GM19099 (cell line): ENCODE results near the gene NR1D2.

ENCODE experiments used
- POLR2A ChIP-seq: IDR thresholded peaks from 3 replicates; pipeline ENCODE4 v1.6.1; 2011; ENCODE audit warnings: low read depth; ENCODE audit not compliant: insufficient read length; ENCODE audit errors: extremely low read depth

Gene NR1D2

DNA sequence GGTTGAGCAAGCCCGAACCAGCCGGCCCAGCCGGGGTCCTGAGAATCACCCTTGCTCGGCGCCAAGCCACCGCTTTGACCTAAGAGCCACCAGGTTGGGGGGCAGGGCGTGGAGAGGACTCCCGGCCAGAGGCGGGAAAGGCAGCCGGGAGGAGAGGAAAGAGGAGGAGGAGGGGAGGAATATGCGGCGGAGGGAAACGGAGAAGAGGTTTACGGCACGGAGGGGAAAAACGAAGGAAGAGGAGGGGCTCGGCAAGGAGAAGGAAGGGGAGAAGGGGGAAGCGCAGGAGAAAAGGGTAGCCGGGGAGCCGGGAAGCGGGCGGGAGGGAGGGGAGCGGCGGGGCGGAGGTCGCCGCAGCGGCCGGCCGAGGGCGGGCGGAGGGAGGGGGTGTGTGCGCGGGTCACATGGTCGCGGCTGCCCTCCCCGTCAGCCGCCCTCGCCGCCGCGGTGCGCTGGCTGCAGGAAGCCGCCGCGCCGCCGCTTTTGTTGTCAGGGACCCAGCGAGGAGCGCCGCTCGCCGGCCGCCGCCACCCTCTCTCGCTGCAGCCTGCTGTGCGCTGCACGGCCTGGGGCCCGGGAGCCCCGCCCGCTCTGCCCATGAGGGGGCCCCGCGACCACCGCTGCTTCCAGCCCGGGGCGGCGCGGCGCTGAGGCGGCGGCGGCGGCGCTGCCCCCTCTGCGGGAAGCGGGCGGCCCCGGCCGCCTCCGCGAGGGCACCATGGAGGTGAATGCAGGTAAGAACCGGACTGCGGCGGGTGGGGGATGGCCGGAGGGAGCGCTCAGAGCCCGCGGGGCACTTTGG is at the start of gene NR1D2:
TSS of gene NR1D2 (plus strand) at position 426 of the 802 bp plus-strand sequence. CDS start at position 719, 293 bp downstream.
- TF ChIP-seq POLR2A: peak; percentile 33

DNA sequence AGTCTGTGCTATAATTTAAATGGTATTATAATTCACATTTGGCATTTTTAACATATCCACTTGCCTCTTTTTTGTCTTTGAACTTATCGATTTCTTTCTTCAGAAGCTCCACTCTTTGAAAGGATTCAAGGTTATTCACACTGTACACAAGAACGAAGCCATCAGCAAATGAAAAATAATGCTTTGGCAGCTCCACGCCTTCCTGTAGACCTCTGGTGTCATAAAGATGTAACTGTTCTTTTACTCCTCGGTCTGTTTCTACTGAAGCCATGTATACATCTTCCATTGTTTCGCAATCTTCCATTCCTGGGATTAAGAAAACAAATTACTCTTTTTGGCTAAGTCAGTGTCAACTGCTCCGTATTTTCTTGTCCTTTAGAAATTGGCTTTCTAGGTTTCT is 44.3 kb upstream of the NR1D2 start:
- no peak for TF ChIP-seq POLR2A

DNA sequence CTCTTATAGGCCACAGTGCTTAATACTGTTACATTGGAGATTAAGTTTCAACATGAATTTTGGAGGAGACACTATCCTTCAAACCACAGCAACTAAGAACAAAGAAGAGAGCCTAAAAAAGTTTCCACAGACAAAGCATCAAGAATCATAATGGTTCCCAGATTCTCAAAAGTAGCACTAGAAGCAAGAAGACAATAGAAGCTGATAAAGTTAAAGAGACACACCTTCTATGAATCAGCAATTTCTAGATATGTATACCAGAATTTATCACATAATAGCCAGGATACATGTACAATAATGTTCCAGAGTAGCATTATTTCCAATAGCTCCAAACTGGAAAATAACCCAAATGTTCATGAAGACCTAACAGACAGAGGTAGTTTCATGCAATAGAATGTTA is 40.5 kb upstream of the NR1D2 start:
- no peak for TF ChIP-seq POLR2A

DNA sequence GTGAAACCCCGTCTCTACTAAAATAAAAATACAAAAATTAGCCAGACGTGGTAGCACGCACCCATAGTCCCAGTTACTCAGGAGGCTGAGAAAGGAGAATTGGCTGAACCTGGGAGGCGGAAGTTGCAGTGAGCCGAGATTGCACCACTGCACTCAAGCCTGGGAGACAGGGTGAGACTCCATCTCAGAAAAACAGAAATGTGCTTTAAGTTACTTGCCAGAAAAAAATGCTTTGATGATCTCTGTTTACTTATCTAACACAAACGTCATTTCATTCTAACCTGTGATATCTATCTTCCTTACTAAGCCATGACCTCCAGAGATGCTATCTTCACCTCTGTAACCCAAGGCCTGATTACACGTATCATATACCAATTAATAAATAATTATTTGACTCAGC is 35.7 kb upstream of the NR1D2 start:
- no peak for TF ChIP-seq POLR2A

DNA sequence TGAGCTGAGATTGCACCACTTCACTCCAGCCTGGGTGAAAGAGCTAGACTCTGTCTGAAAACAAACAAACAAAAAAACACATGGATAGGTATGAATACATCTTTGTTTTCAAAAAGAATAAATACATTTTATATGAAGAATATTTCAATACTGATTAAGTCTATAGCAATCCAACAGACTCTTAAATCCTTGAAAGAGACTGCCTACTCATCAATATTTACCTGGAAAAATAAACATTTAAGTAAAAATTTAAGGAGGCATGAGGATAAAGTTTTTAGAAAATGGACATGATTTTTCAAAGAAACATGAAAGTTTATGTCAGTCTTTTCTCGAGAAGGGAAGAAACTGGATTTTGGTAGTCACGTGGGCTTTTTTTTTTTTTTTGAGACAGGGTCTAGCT is 33.7 kb upstream of the NR1D2 start:
- TF ChIP-seq POLR2A: no peak

DNA sequence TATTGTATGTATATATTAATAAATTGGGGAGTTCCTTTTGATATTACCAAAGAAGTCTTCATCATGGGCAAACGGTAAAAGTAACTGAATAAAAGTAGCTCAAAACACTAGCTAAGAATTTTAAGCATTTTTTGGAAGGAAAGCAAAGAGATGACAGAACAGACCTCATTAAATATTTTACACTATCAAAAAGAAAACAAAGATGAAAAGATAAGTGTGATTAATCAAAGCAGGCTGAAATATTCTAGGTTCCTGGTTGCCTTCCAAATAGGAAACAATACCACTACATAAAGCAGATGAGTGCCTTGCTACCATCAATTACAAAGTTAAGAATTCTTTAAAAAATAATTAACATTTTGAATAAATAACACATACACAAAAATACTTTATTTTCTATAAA is 31.9 kb upstream of the NR1D2 start:
- TF ChIP-seq POLR2A: no peak

DNA sequence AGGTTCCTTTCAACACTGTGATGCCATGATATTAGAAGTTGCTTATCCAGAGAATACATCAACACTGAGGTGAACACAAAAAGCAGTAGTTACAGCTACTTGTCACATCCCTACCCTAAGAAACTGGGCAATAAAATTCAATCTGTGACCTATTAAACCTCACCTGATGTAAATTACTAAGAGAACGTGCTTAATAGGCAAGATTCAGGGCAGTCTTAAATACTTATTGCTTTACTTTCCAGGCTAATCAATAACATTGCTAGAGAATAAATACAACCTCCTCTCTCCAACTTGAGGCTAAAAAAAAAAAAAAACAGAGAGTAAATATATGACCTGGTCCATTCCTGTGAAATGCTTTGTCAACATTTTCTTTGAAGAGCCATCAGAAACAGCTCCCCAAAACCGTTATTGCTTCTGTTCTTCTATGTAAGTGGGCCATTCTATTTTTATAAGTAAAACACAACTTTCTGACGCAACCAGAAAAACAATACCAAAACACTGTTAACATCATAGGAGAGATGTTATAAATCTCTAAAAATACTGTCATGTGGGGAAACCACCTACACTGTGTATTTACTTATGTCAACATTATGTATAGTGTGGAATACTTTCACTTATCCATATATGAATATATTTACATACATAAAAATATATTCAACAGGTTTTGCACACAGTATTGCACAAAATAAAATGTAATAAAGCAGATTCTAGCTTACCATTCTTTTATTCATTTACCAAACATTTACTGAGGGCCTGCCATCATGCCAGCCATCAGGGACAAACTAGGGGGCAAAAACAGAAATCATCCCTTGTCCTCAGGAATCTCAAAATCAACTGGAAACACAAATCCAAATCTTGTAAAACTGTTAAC is 31.0 kb upstream of the NR1D2 start:
- no peak for TF ChIP-seq POLR2A

DNA sequence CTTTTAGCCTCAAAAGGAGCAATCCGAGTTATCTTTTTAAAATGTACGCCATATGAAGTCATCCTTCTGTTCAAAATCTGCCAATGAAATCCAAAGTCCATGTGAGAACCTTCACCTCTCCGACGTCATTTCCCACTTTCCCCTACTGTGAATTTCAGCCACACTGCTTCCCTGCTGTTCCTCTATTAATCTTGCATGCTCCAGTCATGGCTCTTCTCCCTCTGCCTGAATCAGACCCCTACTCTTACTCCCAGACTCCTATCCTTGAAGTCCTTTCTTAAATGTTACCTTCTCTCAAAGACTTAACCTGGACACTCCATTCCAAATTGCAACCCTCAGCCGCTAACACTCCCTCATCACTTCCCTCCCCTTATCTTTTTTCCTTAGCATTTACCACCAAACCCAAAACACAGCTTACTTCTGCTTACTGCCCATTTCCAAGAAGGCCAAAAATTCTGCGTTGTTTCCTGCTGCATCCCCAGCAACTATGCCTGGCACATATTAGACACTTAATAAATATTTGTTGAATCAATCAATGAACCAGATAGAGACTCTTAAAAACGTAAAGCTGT is 29.5 kb upstream of the NR1D2 start:
- no peak for TF ChIP-seq POLR2A

DNA sequence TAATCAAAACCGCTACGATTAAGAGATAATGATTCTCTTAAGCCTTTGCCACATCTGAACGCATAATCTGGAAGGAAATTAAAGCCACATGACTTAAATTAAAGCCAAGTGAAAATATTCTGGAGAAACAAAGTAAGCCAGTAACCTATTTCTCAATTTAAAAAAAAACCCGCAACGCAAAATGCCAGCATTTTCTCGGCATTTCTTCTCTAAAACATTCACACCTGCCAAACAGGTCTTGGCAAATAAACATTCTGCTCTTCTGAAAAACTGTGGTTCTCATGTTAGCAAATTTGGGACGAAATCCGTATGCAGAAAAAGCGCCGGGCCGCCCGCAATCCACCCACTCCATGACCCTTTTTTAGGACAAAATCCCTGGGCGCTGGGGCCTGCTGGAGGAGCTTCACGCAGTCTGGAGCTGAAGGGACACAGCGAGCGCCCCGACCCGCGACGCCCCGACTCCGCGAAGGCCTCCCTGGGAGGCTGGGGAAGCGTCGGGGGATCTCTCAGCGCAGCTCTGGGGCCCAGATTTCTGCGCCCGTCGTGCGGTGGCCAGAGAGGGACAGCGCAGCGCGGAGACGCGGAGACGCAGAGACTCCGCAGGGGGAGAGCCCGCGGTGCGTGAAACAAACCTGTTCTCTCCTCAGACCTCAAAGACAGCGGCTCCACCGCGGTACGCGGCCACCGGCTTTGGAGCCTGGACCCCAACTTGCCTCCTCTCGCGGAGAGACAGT is 28.8 kb upstream of the NR1D2 start:
- TF ChIP-seq POLR2A: no peak

DNA sequence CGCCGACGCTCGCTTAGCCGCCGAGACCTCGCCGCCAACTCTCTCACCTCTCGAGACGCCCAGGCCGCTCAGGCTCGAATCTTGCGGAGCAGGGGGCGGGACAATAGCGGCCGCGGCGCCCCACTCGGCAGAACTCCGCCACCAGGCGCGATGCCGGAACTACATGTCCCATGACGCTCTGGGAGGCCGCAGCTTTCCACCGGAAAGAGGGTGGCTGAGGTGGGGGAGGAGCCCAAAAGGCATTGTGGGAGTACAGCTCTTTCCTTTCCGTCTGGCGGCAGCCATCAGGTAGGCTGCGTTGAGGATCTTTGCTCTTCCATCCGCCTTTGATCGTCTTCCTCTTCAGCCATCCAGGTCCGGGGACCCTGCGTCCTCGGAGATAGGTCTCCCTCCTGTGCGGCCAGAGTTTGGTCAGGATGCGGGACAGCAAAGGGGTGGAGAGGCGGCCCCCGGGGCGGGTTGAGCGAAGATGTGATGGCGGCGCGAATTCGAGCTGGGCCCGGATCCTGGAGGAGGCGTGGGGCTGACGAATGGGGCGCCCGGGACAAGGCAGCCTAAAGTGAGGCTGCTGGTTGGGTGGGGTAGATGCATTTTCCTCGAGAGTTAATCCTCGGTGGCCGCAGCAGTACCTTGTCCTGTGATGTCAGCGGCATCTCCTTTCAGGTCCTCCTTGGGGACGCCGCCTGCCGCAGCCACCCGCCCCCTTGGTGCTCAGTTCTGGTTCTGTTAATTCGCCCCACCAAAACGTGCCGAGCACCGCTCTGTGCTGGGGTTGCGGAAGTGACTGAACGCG is 28.0 kb upstream of the NR1D2 start, which contains the start of the genes NKIRAS1 and RPL15:
TSS of gene NKIRAS1 (minus strand) at position 105 of the 793 bp plus-strand sequence. CDS start 6,086 bp downstream, outside the sequence.
TSS of gene RPL15 (plus strand) at position 247 of the 793 bp plus-strand sequence. CDS start 728 bp downstream, outside the sequence.
- TF ChIP-seq POLR2A: peak; percentile 100

DNA sequence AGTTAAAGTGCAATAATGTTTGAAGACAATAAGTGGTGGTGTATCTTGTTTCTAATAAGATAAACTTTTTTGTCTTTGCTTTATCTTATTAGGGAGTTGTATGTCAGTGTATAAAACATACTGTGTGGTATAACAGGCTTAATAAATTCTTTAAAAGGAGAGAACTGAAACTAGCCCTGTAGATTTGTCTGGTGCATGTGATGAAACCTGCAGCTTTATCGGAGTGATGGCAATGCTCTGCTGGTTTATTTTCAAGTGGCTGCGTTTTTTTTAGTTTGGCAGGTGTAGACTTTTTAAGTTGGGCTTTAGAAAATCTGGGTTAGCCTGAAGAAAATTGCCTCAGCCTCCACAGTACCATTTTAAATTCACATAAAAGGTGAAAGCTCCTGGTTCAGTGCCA is 25.5 kb upstream of the NR1D2 start:
- TF ChIP-seq POLR2A: no peak

DNA sequence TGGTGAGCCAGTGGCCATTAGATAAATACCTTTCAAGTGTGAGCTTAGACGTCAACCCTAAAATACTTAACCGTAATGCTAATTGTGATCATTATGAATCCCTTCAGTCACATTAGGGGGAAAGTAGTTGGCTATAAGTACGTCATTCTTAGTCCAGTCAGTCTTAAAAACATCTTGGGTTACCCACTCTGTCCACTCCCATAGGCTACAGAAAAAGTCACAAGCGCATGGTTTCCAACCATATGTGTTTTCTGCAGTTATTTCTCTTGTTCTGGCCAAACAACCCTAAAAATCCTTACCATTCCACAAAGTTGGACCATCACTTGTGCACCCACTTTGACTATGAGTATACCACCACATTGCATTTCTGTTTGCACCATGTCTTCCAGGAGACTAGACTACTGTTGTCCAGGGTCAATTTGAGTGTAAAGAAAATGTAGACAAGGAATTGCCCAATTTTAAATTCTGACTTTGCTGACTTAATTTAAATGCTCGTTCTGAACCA is 24.9 kb upstream of the NR1D2 start:
- no peak for TF ChIP-seq POLR2A

DNA sequence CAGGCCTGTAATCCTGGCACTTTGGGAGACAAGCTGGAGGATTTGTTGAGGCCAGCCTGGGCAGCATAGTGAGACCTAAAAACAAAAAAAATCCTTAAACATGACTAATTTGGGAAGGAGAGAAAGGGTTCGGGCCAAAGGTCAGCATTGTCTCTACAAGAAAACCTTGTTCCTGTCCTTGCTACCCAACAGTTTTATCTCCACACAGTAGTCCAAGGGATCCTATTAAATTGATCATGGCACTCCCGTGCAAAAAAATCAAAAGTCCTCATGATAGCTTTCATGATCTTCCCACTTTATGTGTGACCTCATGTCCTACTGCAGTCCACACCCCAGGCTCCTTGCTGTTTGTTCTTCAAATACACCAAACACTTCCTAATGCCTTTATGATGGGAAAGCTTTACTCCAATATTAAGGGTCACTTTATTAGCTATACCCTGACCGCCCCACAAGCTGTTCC is 24.0 kb upstream of the NR1D2 start:
- no peak for TF ChIP-seq POLR2A

DNA sequence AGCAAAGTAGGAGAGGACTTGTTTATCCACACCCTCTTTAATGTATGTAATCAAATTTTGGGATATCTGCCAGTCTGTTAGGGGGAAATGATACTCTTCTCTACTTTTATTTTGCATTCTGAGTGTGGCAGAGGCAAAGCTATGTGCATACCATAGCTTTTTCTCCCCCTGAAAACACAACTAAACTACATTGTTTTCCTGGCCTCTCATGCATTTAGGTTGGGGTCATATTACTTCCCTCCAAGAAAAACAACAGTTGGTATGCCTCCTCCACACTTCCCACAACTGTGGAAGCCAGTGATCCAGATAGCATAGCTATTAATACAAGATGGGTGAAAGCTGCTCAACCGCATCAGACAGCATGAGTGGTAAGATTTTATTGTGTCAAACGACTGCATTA is 21.3 kb upstream of the NR1D2 start:
- no peak for TF ChIP-seq POLR2A
